ENCODE data around the gene RGS2.

RGS2 gene

DNA sequence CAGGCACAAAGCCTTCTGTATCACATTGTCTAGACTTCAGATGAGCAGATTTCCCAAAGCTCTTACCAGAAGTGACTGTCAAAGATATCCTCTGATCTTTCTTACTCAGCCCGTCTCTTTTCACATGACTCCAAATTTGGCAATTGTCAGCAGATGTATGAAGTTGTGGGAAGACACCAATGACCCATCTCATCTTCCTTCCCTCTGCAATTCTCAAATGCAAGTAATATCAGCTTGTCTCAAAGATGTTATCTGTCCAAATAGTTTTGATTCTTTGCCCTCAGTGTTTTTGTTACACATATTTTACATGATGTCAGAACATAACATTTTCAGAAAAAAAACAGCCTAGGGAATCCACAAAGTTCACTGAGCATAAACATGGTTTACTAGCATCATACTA, 45.1 kb upstream of the RGS2 start:
- H3K79me2 ChIP-seq (ENCODE audit: low read length): no peaks in the 10 kb centered on the region
- no peak overlapping the region for H3K9ac ChIP-seq (ENCODE audit: low read length)
- no peak overlapping the region for H3K4me3 ChIP-seq (ENCODE audit: low read length)
- H3K27ac ChIP-seq (ENCODE audit: low read length): no peak overlapping the region
- TF ChIP-seq EZH2phosphoT487 (IDR thresholded peaks at IDR 0.05; ENCODE audit: low read depth) (no peak), CTCF (IDR thresholded peaks at IDR 0.05; ENCODE audit: low read depth, low read length) (no peak)
- H3K4me2 ChIP-seq (ENCODE audit: low read length): no peak overlapping the region
- no peaks in the 10 kb centered on the region for H3K36me3 ChIP-seq (replicated peaks; ENCODE audit: low read depth, low read length)
- H4K20me1 ChIP-seq (ENCODE audit: insufficient read depth, low read length): no peaks in the 10 kb centered on the region
- H3K27me3 ChIP-seq (ENCODE audit: low read depth, low read length): no peaks in the 10 kb centered on the region
- H3K9me3 ChIP-seq (ENCODE audit: insufficient read depth, low read length): no peaks in the 10 kb centered on the region
- no peak overlapping the region for H2AFZ ChIP-seq (ENCODE audit: low read depth, low read length)
- peaks cover 5% of the 10 kb centered on the region; the same call in 1 of the 2 replicates for H3K4me1 ChIP-seq (ENCODE audit: low read length)

DNA sequence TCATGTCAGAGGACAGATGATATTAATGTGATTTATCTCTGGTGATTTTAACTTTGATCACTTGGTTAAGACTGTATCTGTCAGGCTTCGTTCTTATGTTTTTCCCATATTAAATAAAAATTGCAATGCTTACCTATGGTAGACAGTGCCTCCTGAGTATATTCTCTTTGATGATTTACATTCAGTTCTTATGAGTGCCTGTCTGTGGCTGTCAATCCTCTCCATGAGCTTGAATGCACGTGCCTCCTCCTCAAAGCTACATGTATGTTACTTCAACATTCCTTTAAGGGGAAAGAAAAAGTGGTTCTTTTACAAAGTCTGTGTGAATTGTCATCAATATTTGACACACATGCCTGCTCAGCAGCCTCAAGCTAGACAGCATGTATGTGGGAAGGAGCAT, 44.2 kb upstream of the RGS2 start:
- H3K9me3 ChIP-seq (ENCODE audit: insufficient read depth, low read length): no peaks in the 10 kb centered on the region
- H3K4me1 ChIP-seq (ENCODE audit: low read length): peaks cover 5% of the 10 kb centered on the region; the same call in 1 of the 2 replicates
- H3K36me3 ChIP-seq (replicated peaks; ENCODE audit: low read depth, low read length): no peaks in the 10 kb centered on the region
- no peak overlapping the region for H3K4me2 ChIP-seq (ENCODE audit: low read length)
- no peaks in the 10 kb centered on the region for H4K20me1 ChIP-seq (ENCODE audit: insufficient read depth, low read length)
- H3K27ac ChIP-seq (ENCODE audit: low read length): no peak overlapping the region
- H3K9ac ChIP-seq (ENCODE audit: low read length): no peak overlapping the region
- H3K27me3 ChIP-seq (ENCODE audit: low read depth, low read length): no peaks in the 10 kb centered on the region
- no peak overlapping the region for H2AFZ ChIP-seq (ENCODE audit: low read depth, low read length)
- H3K4me3 ChIP-seq (ENCODE audit: low read length): no peak overlapping the region
- H3K79me2 ChIP-seq (ENCODE audit: low read length): no peaks in the 10 kb centered on the region
- TF ChIP-seq EZH2phosphoT487 (IDR thresholded peaks at IDR 0.05; ENCODE audit: low read depth): no peak
- no peak for TF ChIP-seq CTCF (IDR thresholded peaks at IDR 0.05; ENCODE audit: low read depth, low read length)

- Histone ChIP-seq H4K20me1 (ENCODE audit: insufficient read depth, low read length) (no peaks in the 10 kb centered on the region), H3K27ac (ENCODE audit: low read length) (no peak overlapping the region), H2AFZ (ENCODE audit: low read depth, low read length) (no peak overlapping the region), H3K27me3 (ENCODE audit: low read depth, low read length) (no peaks in the 10 kb centered on the region), H3K9ac (ENCODE audit: low read length) (no peak overlapping the region), H3K9me3 (ENCODE audit: insufficient read depth, low read length) (no peaks in the 10 kb centered on the region), H3K4me3 (ENCODE audit: low read length) (no peak overlapping the region), H3K79me2 (ENCODE audit: low read length) (no peaks in the 10 kb centered on the region), H3K36me3 (replicated peaks; ENCODE audit: low read depth, low read length) (no peaks in the 10 kb centered on the region), H3K4me1 (ENCODE audit: low read length) (peaks cover 5% of the 10 kb centered on the region; the same call in 1 of the 2 replicates), H3K4me2 (ENCODE audit: low read length) (no peak overlapping the region)
- no peak for TF ChIP-seq EZH2phosphoT487 (IDR thresholded peaks at IDR 0.05; ENCODE audit: low read depth)
- no peak for TF ChIP-seq CTCF (IDR thresholded peaks at IDR 0.05; ENCODE audit: low read depth, low read length)
These were observed 42.7 kb upstream of the RGS2 start for GRCh38 chr1:192766009-192766625.

- TF ChIP-seq EZH2phosphoT487 (IDR thresholded peaks at IDR 0.05; ENCODE audit: low read depth): no peak
- TF ChIP-seq CTCF (IDR thresholded peaks at IDR 0.05; ENCODE audit: low read depth, low read length): no peak
- Histone ChIP-seq H3K4me3 (ENCODE audit: low read length) (no peak overlapping the region), H4K20me1 (ENCODE audit: insufficient read depth, low read length) (no peaks in the 10 kb centered on the region), H3K27me3 (ENCODE audit: low read depth, low read length) (no peaks in the 10 kb centered on the region), H3K36me3 (replicated peaks; ENCODE audit: low read depth, low read length) (no peaks in the 10 kb centered on the region), H3K9ac (ENCODE audit: low read length) (no peak overlapping the region), H3K9me3 (ENCODE audit: insufficient read depth, low read length) (no peaks in the 10 kb centered on the region), H3K4me2 (ENCODE audit: low read length) (no peak overlapping the region), H3K27ac (ENCODE audit: low read length) (no peak overlapping the region), H3K4me1 (ENCODE audit: low read length) (peaks cover 5% of the 10 kb centered on the region; the same call in 1 of the 2 replicates), H3K79me2 (ENCODE audit: low read length) (no peaks in the 10 kb centered on the region), H2AFZ (ENCODE audit: low read depth, low read length) (no peak overlapping the region)
These were observed 42.0 kb upstream of the RGS2 start for GRCh38 chr1:192766876-192767275.

Data from OCI-LY3 (cell line).